Measurements from ENCODE around the gene MBD4. TPM values are rescaled to one million over a fixed set of nuclear protein-coding genes. Genes with fewer than 3 reads are reported as not detected.
"Not testable (repeated sequence)": the region's sequence is repeated elsewhere in the genome, so short reads cannot be mapped to it uniquely, and the experiment has no call there.

MBD4 gene
- total RNA-seq (10 to 100 TPM; 43.5 to 49.8 TPM), polyA plus RNA-seq (10 to 100 TPM; 16.7 to 29.0 TPM)
- long read RNA-seq, donor 1, partial matches to known transcripts: 6 of 9 reads
- long read RNA-seq, donor 1, other reads (novel, unspliced or antisense): 0 of 9 reads
- long read RNA-seq, donor 2, partial matches to known transcripts: 0 of 3 reads
- long read RNA-seq, donor 2, other reads (novel, unspliced or antisense): 0 of 3 reads
- long read RNA-seq, donor 3, partial matches to known transcripts: 8 of 9 reads
- long read RNA-seq, donor 3, other reads (novel, unspliced or antisense): 0 of 9 reads
- long read RNA-seq, donor 4, partial matches to known transcripts: 18 of 18 reads
- long read RNA-seq, donor 4, other reads (novel, unspliced or antisense): 0 of 18 reads
- long read RNA-seq, donor 5, partial matches to known transcripts: 12 of 18 reads
- long read RNA-seq, donor 5, other reads (novel, unspliced or antisense): 0 of 18 reads

GRCh38 chr3:129439817-129440617, at the start of gene MBD4, which contains the start of gene IFT122:
Gene MBD4, minus strand, starts transcription at chr3:129439948. Its CDS starts 115 bp downstream, at chr3:129439833.
Gene IFT122, plus strand, starts transcription at chr3:129440224. Its CDS starts 107 bp downstream, at chr3:129440331.
- Histone ChIP-seq H3K27ac (ENCODE audit: low read depth in 1 of 2, low read length in 1 of 2) (peak within 1 kb of the TSS; percentile 89 to 95), H3K27me3 (ENCODE audit: control insufficient read depth in 3 of 3, insufficient read depth in 3 of 3, low read length in 2 of 3) (no peaks in the 10 kb centered on the region), H3K4me3 (peak within 1 kb of the TSS; percentile 90), H3K4me1 (ENCODE audit: control insufficient read depth in 5 of 5, insufficient read depth in 5 of 5, low read length in 5 of 5) (peaks cover 5 to 45% (median 18%) of the 10 kb centered on the region in 5 donors), H3K9ac (ENCODE audit: insufficient read depth in 1 of 2, low read length in 2 of 2) (peak within 1 kb of the TSS; percentile 58 to 91), H3K9me3 (ENCODE audit: control insufficient read depth in 4 of 4, insufficient read depth in 3 of 4, low read length in 3 of 4) (no peaks in the 10 kb centered on the region), H3K36me3 (ENCODE audit: control insufficient read depth in 4 of 4, insufficient read depth in 4 of 4, low read length in 4 of 4) (peaks cover 0 to 14% (median 12%) of the 10 kb centered on the region in 4 donors)
- whole genome bisulfite sequencing, 2 donors: 0 to 1% methylated on average over 73 to 75 of the region's 75 CpGs
- TF ChIP-seq CTCF (IDR thresholded peaks at IDR 0.05; ENCODE audit: control extremely low read depth, extremely low read depth): no peak
- DNase-seq: peak; percentile 99
- ATAC-seq (ENCODE audit: insufficient read depth, low FRiP score): peak; percentile 96

- ATAC-seq (ENCODE audit: insufficient read depth, low FRiP score); H3K27ac ChIP-seq (ENCODE audit: low read depth in 1 of 2, low read length in 1 of 2); H3K4me3 ChIP-seq; H3K9ac ChIP-seq (ENCODE audit: insufficient read depth in 1 of 2, low read length in 2 of 2); H3K27me3 ChIP-seq (ENCODE audit: control insufficient read depth in 3 of 3, insufficient read depth in 3 of 3, low read length in 2 of 3); DNase-seq; H3K9me3 ChIP-seq (ENCODE audit: control insufficient read depth in 4 of 4, insufficient read depth in 3 of 4, low read length in 3 of 4): not testable (repeated sequence)
- 61 to 82% methylated on average over 10 of the region's 10 CpGs for WGBS, 2 donors
- H3K36me3 ChIP-seq (ENCODE audit: control insufficient read depth in 4 of 4, insufficient read depth in 4 of 4, low read length in 4 of 4): peaks cover 0 to 42% (median 10%) of the 10 kb centered on the region in 4 donors
- H3K4me1 ChIP-seq (ENCODE audit: control insufficient read depth in 5 of 5, insufficient read depth in 5 of 5, low read length in 5 of 5): peaks cover 0 to 21% (median 16%) of the 10 kb centered on the region in 5 donors
Observed at GRCh38 chr3:129489258-129489657, 49.5 kb upstream of the MBD4 start.

- ATAC-seq (ENCODE audit: insufficient read depth, low FRiP score); DNase-seq; H3K9me3 ChIP-seq (ENCODE audit: control insufficient read depth in 4 of 4, insufficient read depth in 3 of 4, low read length in 3 of 4); H3K9ac ChIP-seq (ENCODE audit: insufficient read depth in 1 of 2, low read length in 2 of 2); H3K27ac ChIP-seq (ENCODE audit: low read depth in 1 of 2, low read length in 1 of 2); H3K4me3 ChIP-seq; H3K27me3 ChIP-seq (ENCODE audit: control insufficient read depth in 3 of 3, insufficient read depth in 3 of 3, low read length in 2 of 3): not testable (repeated sequence)
- WGBS, 2 donors: 94 to 100% methylated on average over 4 of the region's 4 CpGs
- Histone ChIP-seq H3K36me3 (ENCODE audit: control insufficient read depth in 4 of 4, insufficient read depth in 4 of 4, low read length in 4 of 4) (peaks cover 0 to 44% (median 13%) of the 10 kb centered on the region in 4 donors), H3K4me1 (ENCODE audit: control insufficient read depth in 5 of 5, insufficient read depth in 5 of 5, low read length in 5 of 5) (peaks cover 0 to 21% (median 16%) of the 10 kb centered on the region in 5 donors)
Observed at GRCh38 chr3:129487868-129488335, 48.2 kb upstream of the MBD4 start.

- DNase-seq (no peak), ATAC-seq (ENCODE audit: insufficient read depth, low FRiP score) (no peak)
- Histone ChIP-seq H3K9me3 (ENCODE audit: control insufficient read depth in 4 of 4, insufficient read depth in 3 of 4, low read length in 3 of 4) (no peaks in the 10 kb centered on the region), H3K27ac (ENCODE audit: low read depth in 1 of 2, low read length in 1 of 2) (peak overlapping the region in 1 of 2 donors; percentile 59), H3K9ac (ENCODE audit: insufficient read depth in 1 of 2, low read length in 2 of 2) (no peak overlapping the region), H3K4me1 (ENCODE audit: control insufficient read depth in 5 of 5, insufficient read depth in 5 of 5, low read length in 5 of 5) (peaks cover 0 to 24% (median 16%) of the 10 kb centered on the region in 5 donors), H3K27me3 (ENCODE audit: control insufficient read depth in 3 of 3, insufficient read depth in 3 of 3, low read length in 2 of 3) (no peaks in the 10 kb centered on the region), H3K36me3 (ENCODE audit: control insufficient read depth in 4 of 4, insufficient read depth in 4 of 4, low read length in 4 of 4) (peaks cover 0 to 48% (median 15%) of the 10 kb centered on the region in 4 donors), H3K4me3 (no peak overlapping the region)
- no peak for TF ChIP-seq CTCF (IDR thresholded peaks at IDR 0.05; ENCODE audit: control extremely low read depth, extremely low read depth)
- 90 to 96% methylated on average over 13 of the region's 13 CpGs for WGBS, 2 donors
Observed at GRCh38 chr3:129487183-129487867, 47.6 kb upstream of the MBD4 start.
